ENCODE data around the gene ITPRIP. TPM values are rescaled to one million over a fixed set of nuclear protein-coding genes. Genes with fewer than 3 reads are reported as not detected.
A peak's percentile ranks its signal among the peaks of the same experiment; 100 is the strongest.

Gene ITPRIP
- total RNA-seq, 2 donors from 2014 or later, result 4.7 to 7.9 TPM

DNA sequence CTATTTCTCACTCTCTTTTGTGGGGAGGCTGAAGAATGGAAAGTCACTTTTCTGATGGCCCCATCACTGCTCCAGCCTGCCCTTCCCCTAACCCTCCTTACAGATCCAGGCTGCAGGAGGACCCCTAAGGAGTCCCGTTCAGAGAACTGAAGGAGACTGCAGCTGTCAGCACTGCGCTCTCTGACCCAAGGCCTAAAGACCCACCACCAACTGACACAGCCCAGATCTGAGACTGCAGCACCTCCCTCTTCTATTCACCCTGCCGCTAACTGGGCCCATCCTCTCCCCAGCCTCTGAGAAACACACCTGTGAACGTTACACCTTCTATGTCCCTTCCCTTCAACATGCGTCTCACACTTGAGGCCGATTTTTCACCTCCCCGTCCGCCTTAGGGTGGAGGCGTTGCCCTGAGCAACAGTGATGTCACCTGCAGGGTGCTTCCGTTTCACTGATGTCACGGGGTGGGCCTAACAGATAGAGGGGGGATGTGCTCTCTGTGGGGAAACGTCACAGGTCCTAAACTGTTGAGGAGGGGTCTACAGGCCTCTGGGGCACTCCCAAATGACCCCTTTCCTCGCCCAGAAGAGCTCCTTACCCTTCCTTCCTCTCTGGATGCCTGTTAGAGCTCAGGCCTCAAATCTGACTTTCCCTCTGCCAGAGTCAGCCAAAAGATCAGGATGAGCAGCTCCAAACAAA is 5.1 kb downstream of the ITPRIP start:
- no peaks in the 10 kb centered on the region for H3K36me3 ChIP-seq (replicated peaks in 1 of 2; ENCODE audit: insufficient read depth in 1 of 2, low read depth in 2 of 2)
- no peaks in the 10 kb centered on the region for H3K27me3 ChIP-seq
- ATAC-seq (no peak), DNase-seq (peak in 1 of 4 donors; percentile 9)
- H3K9me3 ChIP-seq, result no peaks in the 10 kb centered on the region
- 82 to 83% methylated on average over 12 to 13 of the region's 13 CpGs for WGBS, 2 donors
- H3K27ac ChIP-seq, result no peak overlapping the region
- H3K4me3 ChIP-seq, result no peak overlapping the region
- TF ChIP-seq, protein P1, sequence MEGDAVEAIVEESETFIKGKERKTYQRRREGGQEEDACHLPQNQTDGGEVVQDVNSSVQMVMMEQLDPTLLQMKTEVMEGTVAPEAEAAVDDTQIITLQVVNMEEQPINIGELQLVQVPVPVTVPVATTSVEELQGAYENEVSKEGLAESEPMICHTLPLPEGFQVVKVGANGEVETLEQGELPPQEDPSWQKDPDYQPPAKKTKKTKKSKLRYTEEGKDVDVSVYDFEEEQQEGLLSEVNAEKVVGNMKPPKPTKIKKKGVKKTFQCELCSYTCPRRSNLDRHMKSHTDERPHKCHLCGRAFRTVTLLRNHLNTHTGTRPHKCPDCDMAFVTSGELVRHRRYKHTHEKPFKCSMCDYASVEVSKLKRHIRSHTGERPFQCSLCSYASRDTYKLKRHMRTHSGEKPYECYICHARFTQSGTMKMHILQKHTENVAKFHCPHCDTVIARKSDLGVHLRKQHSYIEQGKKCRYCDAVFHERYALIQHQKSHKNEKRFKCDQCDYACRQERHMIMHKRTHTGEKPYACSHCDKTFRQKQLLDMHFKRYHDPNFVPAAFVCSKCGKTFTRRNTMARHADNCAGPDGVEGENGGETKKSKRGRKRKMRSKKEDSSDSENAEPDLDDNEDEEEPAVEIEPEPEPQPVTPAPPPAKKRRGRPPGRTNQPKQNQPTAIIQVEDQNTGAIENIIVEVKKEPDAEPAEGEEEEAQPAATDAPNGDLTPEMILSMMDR (IDR thresholded peaks at IDR 0.05), result no peak
- no peak for TF ChIP-seq POLR2A (IDR thresholded peaks at IDR 0.05)
- intact Hi-C loops (cut with DNase I), result no loop called here
- H3K4me1 ChIP-seq, result peaks cover 53% of the 10 kb centered on the region

DNA sequence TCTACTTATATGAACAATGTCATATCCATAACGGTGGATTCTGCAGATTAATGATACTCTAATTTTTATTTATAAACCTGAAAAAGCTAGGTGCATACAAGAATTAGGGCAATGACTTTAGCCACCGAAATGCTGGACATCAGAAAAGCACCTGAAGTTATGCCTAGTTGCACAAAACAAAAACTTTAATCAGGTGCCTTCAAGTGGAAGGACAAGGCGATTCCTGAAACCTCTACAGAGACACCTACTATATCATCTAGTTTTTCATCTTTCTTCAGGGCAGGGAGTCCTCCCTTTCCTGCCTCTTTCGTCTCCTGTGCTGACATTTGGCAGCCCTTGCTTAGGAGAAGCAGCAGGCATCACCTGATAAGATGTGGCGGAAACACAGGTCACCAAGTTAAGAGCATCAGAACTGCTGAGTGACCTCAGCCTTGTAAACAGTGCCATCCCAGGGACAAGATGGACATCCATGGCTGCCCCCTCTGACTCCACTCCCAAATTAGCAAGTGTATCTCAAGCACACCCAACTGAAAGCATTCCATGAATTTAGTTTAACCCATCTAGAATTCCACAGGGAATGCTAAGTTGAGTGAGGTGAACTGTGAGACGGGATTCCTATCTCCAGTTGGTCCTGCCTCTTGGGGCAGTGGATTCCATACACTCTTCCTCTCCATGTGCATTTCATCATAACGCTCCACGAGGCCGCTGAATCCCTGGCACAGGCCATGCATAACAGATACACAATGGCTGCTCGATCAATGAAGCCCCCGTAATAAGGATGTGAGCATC is 5.8 kb downstream of the ITPRIP start:
- Histone ChIP-seq H3K9me3 (no peaks in the 10 kb centered on the region), H3K4me3 (no peak overlapping the region), H3K4me1 (peaks cover 58% of the 10 kb centered on the region), H3K27ac (peak overlapping the region in 3 of 4 donors; percentile 51 to 57 (median 56)), H3K27me3 (no peaks in the 10 kb centered on the region), H3K36me3 (replicated peaks in 1 of 2; ENCODE audit: insufficient read depth in 1 of 2, low read depth in 2 of 2) (no peaks in the 10 kb centered on the region)
- no peak for ATAC-seq
- DNase-seq, result peak in 2 of 4 donors; percentile 3 to 5
- intact Hi-C loops (cut with DNase I), result no loop called here
- 86 to 87% methylated on average over 11 of the region's 11 CpGs for WGBS, 2 donors
- TF ChIP-seq, protein P1 (IDR thresholded peaks at IDR 0.05), result no peak
- TF ChIP-seq POLR2A (IDR thresholded peaks at IDR 0.05), result no peak

DNA sequence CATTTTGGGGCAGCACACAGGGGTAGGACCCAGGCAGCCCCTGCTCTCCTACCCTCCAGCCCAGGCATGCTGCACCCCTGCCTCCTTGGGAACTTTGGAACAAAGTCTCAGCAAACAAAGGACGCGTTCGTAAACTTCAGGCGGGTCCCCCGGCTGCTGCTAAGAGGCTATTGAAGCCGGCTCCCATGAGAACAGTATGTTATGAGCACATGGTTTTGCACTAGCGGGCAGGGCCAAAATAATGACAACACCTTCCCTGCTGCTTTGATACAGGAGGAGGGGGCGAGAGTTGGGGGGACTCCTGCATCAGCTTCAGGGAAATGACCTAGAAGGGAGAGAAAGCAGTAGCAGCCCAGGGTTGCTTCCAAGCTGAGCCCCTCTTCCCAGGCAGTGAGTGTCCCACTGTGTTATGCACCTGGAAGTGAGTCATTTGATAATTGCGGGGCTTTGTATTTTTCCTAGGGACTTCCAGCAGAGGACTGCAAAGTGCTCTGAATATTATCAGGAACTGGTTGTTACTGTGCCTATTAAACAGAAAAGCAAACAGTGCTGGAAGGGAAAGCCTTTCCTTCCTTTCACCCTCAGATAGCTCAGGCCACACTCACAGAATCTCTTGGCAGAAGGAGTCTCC is 6.9 kb downstream of the ITPRIP start:
- DNase-seq, result peak in 2 of 4 donors; percentile 27 to 47
- intact Hi-C loops (cut with DNase I), result no loop called here

DNA sequence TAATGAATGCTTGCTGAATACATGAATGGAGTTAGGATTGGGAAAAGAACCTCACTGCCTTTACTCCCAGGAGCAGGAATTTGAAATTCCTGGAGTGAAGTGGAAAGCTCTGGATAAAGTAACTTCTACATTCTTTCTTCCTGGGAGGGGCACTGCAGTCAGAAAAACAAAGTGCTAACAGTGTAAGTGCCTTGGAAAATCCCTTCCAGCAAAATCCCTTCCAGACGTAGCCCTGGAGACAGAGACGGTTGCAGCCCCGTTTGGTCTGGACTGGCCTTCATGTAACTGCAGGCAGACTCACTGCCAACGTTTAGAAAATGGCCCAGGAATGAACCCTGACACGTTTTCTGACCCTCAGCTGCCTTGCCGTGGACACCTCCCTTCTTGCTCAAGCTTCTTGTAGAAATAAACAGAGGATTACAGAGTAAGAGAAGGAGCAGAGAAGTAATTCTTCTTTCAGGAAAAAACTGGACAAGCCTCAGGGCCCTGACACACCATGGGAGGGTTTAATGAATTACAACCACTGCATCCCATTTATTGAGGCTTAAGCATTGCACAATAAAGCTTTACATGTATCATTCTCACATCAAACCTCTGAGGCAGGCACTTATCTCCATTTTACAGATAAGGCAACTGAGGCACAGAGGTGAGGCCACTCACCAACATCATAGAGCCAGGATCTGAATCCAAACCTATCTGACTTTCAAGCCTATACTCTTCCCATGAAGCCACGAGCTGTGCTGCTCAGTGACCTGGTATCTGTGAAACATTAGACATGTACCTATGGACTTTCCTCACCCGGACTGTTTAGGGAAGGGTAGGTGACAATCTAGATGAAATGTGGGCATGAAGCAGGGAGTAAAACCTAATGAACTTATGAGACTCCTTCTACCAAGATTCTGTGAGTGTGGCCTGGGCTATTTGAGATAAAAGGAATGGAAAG is 7.8 kb downstream of the ITPRIP start:
- H3K4me1 ChIP-seq, result peaks cover 52% of the 10 kb centered on the region
- ATAC-seq, result peak; percentile 8
- 42 to 52% methylated on average over 8 of the region's 8 CpGs for WGBS, 2 donors
- no peaks in the 10 kb centered on the region for H3K36me3 ChIP-seq (replicated peaks in 1 of 2; ENCODE audit: insufficient read depth in 1 of 2, low read depth in 2 of 2)
- no peak overlapping the region for H3K4me3 ChIP-seq
- no peaks in the 10 kb centered on the region for H3K9me3 ChIP-seq
- intact Hi-C loops (cut with DNase I), result no loop called here
- H3K27ac ChIP-seq, result peak overlapping the region in 3 of 4 donors; percentile 51 to 57 (median 56)
- DNase-seq, result peak in 2 of 4 donors; percentile 26 to 55
- TF ChIP-seq, protein P1 (IDR thresholded peaks at IDR 0.05), result no peak
- TF ChIP-seq POLR2A (IDR thresholded peaks at IDR 0.05), result no peak
- H3K27me3 ChIP-seq, result no peaks in the 10 kb centered on the region

More for the DNA sequence above, 6.9 kb downstream of the ITPRIP start:
- no peaks in the 10 kb centered on the region for H3K36me3 ChIP-seq (replicated peaks in 1 of 2; ENCODE audit: insufficient read depth in 1 of 2, low read depth in 2 of 2)
- H3K4me1 ChIP-seq, result peaks cover 56% of the 10 kb centered on the region
- WGBS, 2 donors, result 25% methylated on average over 4 to 9 of the region's 9 CpGs
- H3K27ac ChIP-seq, result peak overlapping the region in 3 of 4 donors; percentile 51 to 57 (median 56)
- H3K9me3 ChIP-seq, result no peaks in the 10 kb centered on the region
- H3K4me3 ChIP-seq, result no peak overlapping the region
- TF ChIP-seq, protein P1 (IDR thresholded peaks at IDR 0.05), result no peak
- TF ChIP-seq POLR2A (IDR thresholded peaks at IDR 0.05), result no peak
- H3K27me3 ChIP-seq, result no peaks in the 10 kb centered on the region
- ATAC-seq, result peak; percentile 51

Data from body of pancreas (tissue), 4 donors.